HG02884 (cell line): ENCODE measurements around the gene IL4R.
"Not testable (repeated sequence)": the region's sequence is repeated elsewhere in the genome, so short reads cannot be mapped to it uniquely, and the experiment has no call there.

Source experiments
- ATAC-seq: cut with Tn5 transposase; IDR thresholded peaks from one replicate; pipeline ENCODE4 v1.9.1; 2021; ENCODE audit warnings: mild to moderate bottlenecking, moderate library complexity; ENCODE audit not compliant: unreplicated experiment

Gene IL4R

DNA sequence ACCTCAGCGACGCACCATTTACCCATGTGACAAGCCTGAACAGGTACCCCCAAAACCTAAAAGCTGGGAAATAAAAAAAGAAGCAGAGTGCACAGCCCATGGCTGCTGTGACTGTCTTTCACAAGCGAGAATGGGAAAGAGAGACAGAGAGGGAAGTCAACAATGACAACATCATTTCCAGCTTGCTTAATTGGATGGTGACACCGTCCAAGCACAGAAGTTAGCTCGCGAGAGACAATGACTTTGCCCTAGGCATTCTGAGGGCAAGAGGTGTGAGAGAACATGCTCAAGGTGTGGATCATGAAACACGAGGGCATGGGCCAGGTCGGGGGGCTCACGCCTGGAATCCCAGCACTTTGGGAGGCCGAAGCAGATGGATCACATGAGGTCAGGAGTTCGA, 25.9 kb upstream of the IL4R start:
- no peak for ATAC-seq

- not testable (repeated sequence) for ATAC-seq
These were observed 25.5 kb upstream of the IL4R start for GRCh38 chr16:27288313-27288712.

GRCh38 chr16:27289669-27290068, 24.1 kb upstream of the IL4R start:
- ATAC-seq: no peak

DNA sequence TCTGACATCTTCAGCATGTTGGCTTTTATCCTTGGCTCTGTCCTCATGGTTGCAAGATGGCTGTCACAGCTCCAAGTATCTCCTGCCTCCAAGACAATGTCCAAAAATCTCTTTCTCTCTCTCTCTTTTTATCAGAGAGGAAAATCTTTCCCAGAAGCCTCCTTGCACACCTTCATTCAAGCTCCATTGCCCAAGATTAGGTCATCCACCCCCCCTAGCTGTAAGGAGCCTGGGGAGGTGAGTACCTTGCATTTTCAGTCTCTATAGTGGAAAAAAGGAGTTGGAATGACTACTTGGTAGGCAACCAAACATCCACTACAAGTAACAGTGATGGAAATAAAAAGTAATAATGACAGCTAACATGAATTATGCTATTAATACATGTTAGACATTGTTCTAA, 23.2 kb upstream of the IL4R start:
- no peak for ATAC-seq

DNA sequence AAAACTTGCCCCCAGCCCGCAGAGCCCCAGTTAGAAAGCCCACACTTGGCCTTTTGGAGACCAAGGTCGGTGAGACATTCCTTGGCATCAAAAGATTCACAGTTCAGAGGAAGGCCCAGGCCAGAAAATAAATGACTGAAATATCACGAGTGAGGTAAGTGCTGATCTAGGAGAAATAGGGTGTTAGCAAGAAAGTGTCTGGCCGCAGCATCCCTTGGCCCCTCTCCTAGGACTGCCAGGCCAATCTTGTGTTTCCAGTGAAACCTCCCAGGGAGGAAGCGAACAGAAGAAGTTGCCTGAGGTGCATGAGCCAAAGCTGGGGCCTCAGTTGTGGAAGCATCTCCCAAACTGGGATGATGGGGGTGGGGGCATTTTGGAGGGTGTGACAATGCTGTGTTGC, 22.7 kb upstream of the IL4R start:
- no peak for ATAC-seq

- ATAC-seq: no peak
These were observed 22.0 kb upstream of the IL4R start for GRCh38 chr16:27291722-27292240.

- no peak for ATAC-seq
These were observed 20.4 kb upstream of the IL4R start for GRCh38 chr16:27293343-27293742.

DNA sequence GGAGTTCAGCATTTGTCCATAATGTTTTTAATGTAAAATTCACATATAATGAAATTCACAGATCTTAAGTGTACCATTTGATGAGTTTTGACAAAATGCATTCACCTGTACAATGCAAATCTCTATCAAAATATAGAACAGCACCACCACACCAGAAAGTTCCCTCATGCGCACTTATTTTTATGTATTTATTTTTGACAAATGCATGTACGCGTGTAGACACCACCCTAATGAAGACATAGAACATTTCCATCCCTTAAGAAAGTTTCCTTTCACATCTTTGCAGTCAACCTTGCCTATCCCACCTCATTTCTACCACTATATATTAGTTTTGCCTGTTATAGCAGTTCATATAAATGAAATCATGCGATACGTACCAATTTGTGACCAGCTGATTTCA, 15.6 kb upstream of the IL4R start:
- ATAC-seq: no peak

GRCh38 chr16:27301236-27301861, 12.4 kb upstream of the IL4R start:
- ATAC-seq: no peak

DNA sequence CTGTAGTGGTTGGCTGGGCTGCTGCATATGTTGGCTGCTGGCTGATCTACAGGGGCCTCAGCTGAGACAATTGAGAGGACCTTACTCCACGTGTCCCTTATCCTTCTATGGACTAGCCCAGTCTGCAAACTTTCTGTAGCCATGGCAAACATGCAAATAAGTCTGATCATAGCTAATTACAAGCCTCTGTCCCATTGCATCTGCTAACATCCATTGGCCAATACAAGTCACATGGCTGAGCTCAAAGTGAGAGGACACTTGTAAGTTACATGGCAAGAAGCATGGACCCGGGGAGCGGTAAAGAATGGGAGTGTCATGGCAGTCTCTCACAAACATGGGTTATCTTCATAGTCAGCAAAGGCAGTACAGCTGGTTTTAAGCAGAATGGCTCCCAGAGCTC, 11.6 kb upstream of the IL4R start:
- no peak for ATAC-seq

DNA sequence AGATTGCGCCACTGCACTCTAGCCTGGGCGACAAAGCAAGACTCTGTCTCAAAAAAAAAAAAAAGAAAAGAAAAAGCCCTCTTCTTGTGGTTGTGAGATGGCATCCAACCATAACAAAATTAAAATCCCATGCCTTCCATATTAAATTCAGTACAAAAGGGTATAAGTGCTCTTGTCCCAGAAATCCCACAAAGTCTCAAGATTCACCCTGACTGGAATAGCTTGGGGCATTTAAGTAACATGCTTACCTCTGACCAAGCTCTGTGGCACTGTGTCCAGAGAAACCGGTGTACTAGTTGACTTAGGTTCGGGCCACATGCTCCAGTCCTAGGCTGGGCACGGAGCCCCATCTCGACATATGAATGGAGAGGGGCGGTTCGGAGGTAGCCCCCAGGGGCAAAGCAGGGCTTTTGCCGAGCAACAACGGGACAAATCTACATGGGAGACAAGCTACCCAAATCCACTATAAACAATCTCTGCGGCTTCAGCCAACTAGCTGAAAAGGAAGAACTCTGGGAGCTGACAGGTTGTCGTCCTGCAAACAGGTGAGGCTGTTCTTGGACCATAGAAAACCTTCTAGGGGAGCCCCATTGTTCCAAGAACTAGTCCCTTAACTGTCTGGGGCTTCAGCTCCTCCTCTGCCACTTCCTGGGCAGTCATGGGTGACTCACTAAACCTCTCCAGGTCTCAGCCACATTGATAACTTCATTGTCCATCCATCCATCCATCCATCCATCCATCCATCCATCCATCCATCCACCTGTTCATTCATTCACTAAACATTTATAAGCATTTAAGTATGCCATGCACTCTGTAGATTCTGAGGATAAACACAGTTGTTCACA, 10.3 kb upstream of the IL4R start:
- ATAC-seq: no peak

DNA sequence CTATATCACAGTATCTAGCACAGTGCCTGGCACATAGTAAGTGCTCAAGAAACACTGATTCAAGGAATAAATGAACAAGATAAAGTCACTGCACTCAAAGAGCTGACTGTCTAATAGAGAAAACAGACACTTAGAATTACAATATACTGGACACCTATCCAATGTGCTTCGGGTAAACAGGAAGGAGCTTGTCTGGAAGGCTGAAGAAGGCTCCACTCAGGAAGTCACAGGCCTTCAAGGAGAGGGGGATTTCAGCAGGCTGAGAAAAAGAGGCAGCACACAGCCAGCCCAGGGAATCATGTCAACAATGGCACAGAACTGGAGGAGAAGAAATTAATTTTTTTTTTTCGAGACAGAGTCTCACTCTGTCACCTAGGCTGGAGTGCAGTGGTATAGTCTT, 9.7 kb upstream of the IL4R start:
- no peak for ATAC-seq

DNA sequence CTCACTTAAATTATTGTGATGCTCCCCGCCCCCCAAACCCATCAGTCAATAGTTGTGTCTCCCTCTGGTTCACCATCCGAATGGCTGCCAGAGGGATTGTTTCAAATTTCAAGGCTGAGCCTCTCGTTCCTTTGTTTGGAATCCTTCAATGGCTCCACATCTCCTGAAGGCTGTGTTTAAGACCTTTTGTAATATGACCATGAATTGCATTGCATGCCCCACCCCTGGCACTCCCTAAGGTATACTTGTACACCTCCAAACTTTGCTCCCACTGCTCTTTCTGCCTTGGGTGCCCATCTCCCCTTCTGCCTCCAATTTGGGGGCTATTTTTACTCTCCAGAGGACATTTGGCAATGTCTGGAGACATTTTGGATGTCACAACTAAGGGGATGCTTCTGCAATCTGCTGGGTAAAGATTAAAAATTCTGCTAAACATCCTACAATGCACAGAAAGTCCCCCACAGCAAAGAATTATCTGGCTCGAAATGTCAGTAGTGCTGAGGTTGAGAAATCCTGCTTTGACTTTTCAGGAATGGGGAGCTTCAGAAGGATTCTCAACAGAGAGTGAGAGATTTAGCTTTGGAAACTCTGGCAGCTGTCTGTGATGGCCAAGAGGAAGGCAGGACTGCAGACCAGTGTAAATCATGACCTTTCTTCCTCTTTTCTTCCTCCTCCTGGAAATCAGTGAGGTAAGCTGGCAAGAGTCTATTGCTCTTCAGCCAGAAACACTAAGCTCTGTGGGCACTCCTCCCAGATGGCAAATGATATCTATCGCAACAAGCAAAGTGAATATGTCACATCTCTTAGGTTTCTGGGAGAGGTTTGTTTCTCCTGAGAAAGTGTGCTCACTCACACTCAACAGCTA, 8.7 kb upstream of the IL4R start:
- ATAC-seq: no peak

- no peak for ATAC-seq
These were observed 7.8 kb upstream of the IL4R start for GRCh38 chr16:27305839-27306442.

DNA sequence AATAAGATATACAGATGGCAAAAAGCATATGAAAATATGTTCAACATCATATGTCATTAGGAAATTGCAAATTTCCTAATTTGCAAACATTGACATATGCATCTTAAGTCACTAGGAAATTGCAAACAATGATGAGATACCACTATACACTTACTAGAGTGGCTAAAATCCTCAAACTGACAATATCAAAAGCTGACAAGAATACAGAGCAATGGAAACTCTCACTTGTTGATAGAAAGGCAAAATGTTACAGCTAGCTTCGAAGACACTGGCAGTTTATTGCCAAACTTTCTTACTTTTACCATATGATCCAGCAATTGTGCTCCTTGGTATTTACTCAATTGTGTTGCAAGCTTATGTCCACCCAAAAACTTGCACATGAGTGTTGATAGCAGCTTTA, 5.0 kb upstream of the IL4R start:
- no peak for ATAC-seq

DNA sequence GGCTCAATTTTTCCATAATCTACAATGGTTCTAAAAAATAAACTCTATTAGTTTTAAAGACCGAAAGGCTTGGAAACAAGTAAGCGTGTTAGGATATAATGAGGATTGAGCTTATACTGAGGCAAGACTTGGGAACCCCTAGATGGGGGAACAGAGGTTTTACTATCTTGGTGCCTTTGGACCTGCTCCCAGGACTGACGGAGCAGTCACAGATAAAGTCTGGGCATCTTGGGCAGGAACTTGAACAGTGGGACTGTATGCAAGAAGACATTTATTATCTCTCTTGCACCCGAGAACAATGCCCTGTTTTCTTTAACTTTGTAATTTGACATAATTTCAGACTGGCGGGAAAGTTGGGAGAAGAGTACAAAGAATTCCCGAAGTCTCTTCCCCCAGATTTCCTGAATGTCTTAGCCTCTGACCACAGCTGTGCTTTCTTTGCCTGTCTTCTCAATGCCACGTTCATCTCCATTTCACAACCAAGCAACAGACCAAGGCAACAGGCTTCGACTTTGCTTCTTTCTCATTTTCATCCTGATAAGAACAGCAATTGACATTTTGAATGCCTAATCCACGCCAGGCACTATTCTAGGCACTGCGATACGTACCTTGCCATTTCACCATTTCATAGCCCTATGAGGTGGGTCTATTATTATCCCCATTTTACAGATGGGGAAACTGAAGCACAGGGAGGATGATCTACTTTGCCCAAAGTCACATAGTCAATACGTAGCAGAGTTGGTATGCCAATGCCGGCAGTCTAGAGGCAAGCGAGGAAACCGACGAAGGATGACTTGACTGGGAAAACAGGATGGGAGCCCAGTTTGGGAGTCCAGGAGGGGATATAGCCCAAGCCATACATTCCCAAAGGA, 3.0 kb upstream of the IL4R start:
- no peak for ATAC-seq

DNA sequence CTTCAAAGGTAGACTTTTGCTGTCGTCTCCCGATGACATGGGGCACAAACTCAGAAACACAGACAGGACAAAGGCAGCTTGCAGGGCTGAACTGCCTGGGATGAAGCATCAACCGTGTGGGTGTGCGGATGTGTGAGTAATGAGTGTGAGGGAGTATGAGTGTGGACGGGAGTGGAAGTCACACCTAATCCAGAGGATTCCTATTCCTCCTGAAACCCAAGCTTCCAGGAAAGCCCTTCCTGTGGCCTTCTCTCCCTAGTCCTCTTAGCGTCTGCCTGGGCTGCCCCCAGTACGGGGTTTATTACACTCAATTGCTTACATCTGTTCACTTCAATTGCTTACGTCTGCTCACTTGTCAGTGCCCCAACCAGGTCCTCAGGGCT, 2.3 kb upstream of the IL4R start:
- no peak for ATAC-seq

DNA sequence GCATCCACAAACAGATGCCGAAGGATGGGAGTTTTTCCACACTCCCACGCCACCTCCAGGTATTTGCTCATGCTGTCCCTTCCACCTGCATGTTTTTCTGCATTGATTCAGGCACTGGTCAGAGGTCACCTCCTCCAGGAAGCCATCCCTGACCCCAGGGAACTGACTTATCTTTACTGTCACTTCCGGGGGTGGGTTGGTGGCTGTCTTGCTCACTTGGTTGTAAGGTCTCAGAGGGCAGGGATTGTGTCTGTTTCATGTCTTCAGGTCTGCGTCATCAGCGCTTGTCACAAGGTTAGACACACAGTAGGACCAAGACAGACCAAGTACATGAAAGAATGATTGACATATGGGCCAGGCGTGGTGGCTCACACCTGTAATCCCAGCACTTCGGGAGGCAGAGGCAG, 1.9 kb upstream of the IL4R start:
- ATAC-seq: no peak

- no peak for ATAC-seq
These were observed 973 bp upstream of the IL4R start for GRCh38 chr16:27312580-27313421.
